C4-2B (cell line): Measurements from ENCODE around the gene THTPA.

Experiments used
- H3K27ac ChIP-seq: fragments of 450-650 bp; 2 replicates; pipeline ENCODE4 v1.5.1; 2017
- CTCF ChIP-seq: fragments of 450-650 bp; conservative IDR thresholded peaks from 2 replicates; pipeline ENCODE4 v1.5.1; 2017; ENCODE audit warnings: mild to moderate bottlenecking
- ZFX ChIP-seq: fragments of 450-650 bp; IDR thresholded peaks from 2 replicates; pipeline ENCODE4 v1.6.1; 2017

THTPA gene

DNA sequence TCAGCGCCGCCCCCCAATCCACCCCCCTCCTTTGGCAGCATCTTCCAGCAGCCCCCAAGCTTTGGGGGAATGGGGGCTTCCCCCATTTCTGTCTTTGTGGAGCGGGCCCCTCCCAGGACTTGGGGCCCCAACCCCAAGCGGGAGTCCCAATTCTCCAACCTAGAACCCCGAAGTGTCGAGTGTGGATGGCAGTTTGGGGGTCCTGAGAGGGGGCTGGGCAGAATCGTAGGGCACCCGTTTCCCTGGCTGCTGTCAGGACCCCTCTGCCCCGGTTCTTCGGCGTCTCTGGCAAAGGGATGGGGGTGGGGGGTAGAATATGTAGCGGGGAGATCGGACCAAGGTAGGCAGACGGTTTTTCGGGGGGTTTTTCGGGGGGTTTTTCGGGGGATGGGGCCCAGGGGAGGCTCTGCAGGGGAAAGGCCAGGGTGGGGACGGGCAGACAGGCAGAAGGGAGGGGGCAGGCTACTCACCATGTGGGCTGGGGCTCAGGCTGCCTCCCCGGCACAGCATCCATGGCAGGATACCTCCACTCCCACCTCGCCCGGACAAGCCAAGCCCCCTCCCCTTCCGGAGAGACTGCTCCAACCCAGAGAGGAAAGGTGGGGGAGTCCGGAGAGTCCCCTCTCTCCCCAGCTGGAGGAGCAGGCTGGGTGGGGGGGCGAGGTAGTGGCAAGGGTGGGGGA lies 21.8 kb downstream of the THTPA start:
- no peak for TF ChIP-seq CTCF
- no peak for TF ChIP-seq ZFX
- H3K27ac ChIP-seq: no peak overlapping the region

- TF ChIP-seq ZFX (no peak), CTCF (no peak)
These were observed 22.7 kb downstream of the THTPA start, which contains the start of gene JPH4 for GRCh38 chr14:23578560-23579310. Gene JPH4, minus strand, starts transcription at chr14:23578790. Its CDS starts 1,337 bp downstream, at chr14:23577453.

GRCh38 chr14:23579311-23579630 lies 23.2 kb downstream of the THTPA start:
- no peak overlapping the region for H3K27ac ChIP-seq
- TF ChIP-seq CTCF: no peak
- no peak for TF ChIP-seq ZFX

More at GRCh38 chr14:23578560-23579310, 22.7 kb downstream of the THTPA start, which contains the start of gene JPH4:
- H3K27ac ChIP-seq: no peak within 1 kb of the TSS

DNA sequence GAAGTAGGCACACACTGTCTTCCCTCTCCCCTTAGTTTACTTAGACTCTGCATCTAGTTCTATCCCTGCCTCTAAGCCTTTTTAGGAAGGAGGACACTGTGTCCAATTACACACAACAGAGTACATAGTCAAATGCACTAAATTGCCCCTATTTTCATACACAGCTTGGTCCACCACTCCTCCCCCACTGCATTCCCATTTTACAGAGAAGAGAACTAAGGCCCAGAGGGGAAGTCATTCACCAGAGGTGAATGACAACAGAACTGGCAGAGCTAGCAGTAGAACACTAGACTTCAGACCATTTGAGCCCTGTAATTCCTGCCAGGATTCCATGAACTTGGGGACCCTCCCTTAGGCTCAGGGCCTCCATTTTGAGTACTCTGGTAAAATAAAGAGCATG lies 23.7 kb downstream of the THTPA start:
- H3K27ac ChIP-seq: no peak overlapping the region
- no peak for TF ChIP-seq ZFX
- no peak for TF ChIP-seq CTCF

- TF ChIP-seq ZFX: no peak
- no peak for TF ChIP-seq CTCF
- no peak overlapping the region for H3K27ac ChIP-seq
These were observed 24.3 kb downstream of the THTPA start for GRCh38 chr14:23580152-23580926.

DNA sequence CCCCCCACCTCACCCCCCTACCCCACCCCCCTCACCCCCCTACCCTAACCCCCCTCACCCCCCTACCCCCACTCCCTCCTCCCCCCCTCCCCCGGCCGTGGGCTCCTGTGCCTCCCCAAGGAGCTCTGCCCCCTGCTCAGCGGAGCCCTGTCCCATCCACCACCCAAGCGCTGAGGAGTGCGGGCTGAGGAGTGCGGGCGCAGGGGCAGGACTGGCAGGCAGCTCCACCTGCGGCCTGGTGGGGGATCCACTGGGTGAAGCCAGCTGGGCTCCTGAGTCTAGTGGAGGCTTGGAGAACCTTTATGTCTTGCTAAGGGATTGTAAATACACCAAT lies 24.8 kb downstream of the THTPA start:
- H3K27ac ChIP-seq: no peak overlapping the region
- TF ChIP-seq ZFX: no peak
- TF ChIP-seq CTCF: no peak
